Measurements from ENCODE around the gene NNT. TPM values are rescaled to one million over a fixed set of nuclear protein-coding genes. Genes with fewer than 3 reads are reported as not detected.

Gene NNT
- total RNA-seq, 1 donor from 2014 or later = 67.3 TPM

DNA sequence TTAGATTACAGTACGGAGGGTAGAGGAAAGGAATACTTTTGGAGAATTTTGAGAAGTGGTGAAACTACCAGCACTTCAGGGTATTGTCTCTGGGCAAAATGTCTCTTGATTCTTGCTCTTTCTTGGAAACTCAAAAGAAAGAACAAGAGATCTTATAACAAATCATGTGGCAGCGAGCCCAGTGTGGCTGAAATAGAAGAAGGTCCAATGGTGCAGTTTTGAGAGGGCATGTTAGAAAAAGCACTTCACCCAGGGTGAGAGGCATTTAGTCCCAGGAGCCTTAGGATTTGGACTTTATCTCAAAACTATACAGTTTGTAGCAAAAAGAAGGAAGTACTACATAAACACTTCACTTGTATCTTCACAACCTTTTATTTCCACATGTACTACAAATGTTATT is 39.4 kb downstream of the NNT start:
- no peaks in the 10 kb centered on the region for H3K9me3 Mint-ChIP-seq (ENCODE audit: low read depth)
- H3K4me3 Mint-ChIP-seq (ENCODE audit: low read depth) = no peak overlapping the region
- no peaks in the 10 kb centered on the region for H3K4me1 Mint-ChIP-seq (ENCODE audit: low read depth)
- no peak for DNase-seq (ENCODE audit: low spot score, unreplicated experiment)
- no peak overlapping the region for H3K27ac Mint-ChIP-seq
- no peaks in the 10 kb centered on the region for H3K27me3 Mint-ChIP-seq
- no peaks in the 10 kb centered on the region for H3K36me3 Mint-ChIP-seq (ENCODE audit: insufficient read depth)
- TF ChIP-seq, protein P1, sequence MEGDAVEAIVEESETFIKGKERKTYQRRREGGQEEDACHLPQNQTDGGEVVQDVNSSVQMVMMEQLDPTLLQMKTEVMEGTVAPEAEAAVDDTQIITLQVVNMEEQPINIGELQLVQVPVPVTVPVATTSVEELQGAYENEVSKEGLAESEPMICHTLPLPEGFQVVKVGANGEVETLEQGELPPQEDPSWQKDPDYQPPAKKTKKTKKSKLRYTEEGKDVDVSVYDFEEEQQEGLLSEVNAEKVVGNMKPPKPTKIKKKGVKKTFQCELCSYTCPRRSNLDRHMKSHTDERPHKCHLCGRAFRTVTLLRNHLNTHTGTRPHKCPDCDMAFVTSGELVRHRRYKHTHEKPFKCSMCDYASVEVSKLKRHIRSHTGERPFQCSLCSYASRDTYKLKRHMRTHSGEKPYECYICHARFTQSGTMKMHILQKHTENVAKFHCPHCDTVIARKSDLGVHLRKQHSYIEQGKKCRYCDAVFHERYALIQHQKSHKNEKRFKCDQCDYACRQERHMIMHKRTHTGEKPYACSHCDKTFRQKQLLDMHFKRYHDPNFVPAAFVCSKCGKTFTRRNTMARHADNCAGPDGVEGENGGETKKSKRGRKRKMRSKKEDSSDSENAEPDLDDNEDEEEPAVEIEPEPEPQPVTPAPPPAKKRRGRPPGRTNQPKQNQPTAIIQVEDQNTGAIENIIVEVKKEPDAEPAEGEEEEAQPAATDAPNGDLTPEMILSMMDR (IDR thresholded peaks at IDR 0.05; ENCODE audit: unreplicated experiment) = no peak

DNA sequence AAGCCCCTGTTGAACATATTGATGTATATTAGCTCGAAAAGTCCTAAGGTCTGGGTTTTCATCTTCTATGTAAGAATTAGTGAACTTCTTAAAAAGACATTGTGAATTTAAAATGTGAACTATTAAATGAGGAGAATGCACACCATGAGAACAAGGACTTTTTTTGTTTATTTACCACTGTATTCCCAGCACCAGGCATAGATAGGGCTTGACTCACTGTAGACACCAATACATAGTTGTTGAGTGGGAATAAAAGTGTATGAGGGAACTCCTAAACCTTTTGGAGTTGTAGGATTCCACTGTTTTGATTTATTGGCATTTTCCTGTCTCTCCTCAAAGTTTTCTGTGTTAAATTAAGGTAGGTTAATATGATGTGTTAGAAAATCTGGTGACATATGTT is 40.3 kb downstream of the NNT start:
- TF ChIP-seq, protein P1 (IDR thresholded peaks at IDR 0.05; ENCODE audit: unreplicated experiment) = no peak
- DNase-seq (ENCODE audit: low spot score, unreplicated experiment) = no peak
- Mint-ChIP-seq H3K9me3 (ENCODE audit: low read depth) (no peaks in the 10 kb centered on the region), H3K4me3 (ENCODE audit: low read depth) (no peak overlapping the region), H3K27me3 (no peaks in the 10 kb centered on the region), H3K36me3 (ENCODE audit: insufficient read depth) (peaks cover under 1% of the 10 kb centered on the region), H3K4me1 (ENCODE audit: low read depth) (no peaks in the 10 kb centered on the region), H3K27ac (no peak overlapping the region)

DNA sequence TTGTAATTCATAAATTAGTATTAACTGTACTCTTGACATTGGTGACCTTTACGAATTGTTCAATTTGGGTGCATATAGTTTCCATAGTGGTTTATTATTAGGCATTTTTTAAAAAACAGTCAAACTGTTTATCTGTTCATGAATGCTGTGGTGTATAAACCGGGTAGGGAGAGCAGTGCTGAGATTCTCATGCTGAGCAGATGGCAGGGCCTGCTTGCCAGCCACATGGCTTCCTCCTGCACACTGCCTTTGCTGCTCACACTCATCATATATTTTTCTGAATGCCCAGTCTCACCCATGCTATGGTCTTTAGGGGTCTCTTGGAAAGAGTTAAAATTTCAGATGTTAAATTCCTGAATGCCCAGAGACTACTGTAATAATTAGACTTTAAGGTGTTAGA is 40.8 kb downstream of the NNT start:
- TF ChIP-seq, protein P1 (IDR thresholded peaks at IDR 0.05; ENCODE audit: unreplicated experiment) = no peak
- Mint-ChIP-seq H3K27me3 (no peaks in the 10 kb centered on the region), H3K9me3 (ENCODE audit: low read depth) (no peaks in the 10 kb centered on the region)

DNA sequence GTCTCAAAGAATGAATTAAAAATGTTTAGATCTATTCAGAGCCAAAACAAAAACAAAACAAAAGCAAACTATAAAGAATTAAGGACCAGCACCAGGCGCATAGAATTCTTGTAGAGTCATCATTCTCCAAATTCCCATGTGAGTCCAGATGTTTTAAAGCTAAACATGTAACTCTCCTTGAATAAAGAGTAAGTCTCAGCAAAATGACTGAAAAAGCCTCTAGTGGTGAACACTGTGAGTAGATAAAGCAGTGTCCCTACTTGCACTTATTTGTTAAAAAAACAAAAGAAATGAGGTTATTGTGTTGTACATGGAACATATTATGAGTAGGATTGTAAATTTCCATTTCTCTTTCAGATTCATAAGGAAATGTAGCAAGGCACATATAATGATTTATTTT is 44.0 kb downstream of the NNT start:
- no peak overlapping the region for H3K4me3 Mint-ChIP-seq (ENCODE audit: low read depth)
- H3K36me3 Mint-ChIP-seq (ENCODE audit: insufficient read depth) = peaks cover 4% of the 10 kb centered on the region
- no peaks in the 10 kb centered on the region for H3K9me3 Mint-ChIP-seq (ENCODE audit: low read depth)
- TF ChIP-seq, protein P1 (IDR thresholded peaks at IDR 0.05; ENCODE audit: unreplicated experiment) = peak; percentile 21
- DNase-seq (ENCODE audit: low spot score, unreplicated experiment) = no peak
- no peaks in the 10 kb centered on the region for H3K4me1 Mint-ChIP-seq (ENCODE audit: low read depth)
- no peaks in the 10 kb centered on the region for H3K27me3 Mint-ChIP-seq
- no peak overlapping the region for H3K27ac Mint-ChIP-seq

More for the DNA sequence above, 40.8 kb downstream of the NNT start:
- peaks cover 1% of the 10 kb centered on the region for H3K36me3 Mint-ChIP-seq (ENCODE audit: insufficient read depth)
- H3K27ac Mint-ChIP-seq = no peak overlapping the region
- no peak for DNase-seq (ENCODE audit: low spot score, unreplicated experiment)
- no peak overlapping the region for H3K4me3 Mint-ChIP-seq (ENCODE audit: low read depth)
- no peaks in the 10 kb centered on the region for H3K4me1 Mint-ChIP-seq (ENCODE audit: low read depth)

DNA sequence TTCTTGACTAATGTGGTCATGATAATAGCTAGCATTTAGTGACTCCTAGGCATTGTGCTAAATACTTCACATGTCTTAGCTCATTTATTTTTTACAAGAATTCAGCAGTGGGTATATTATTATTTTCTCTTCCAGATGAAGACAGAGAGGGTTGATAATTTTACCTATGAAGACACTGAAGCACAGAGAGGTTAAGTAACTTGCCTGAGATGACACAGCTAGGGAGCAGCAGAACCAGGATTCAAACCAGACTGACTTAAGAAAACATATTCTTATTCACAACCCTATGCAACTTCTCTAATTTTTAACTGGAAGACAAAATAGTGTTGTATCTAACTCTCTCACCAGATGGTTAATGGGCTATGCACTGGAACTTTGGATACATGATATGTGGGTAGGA is 44.8 kb downstream of the NNT start:
- TF ChIP-seq, protein P1 (IDR thresholded peaks at IDR 0.05; ENCODE audit: unreplicated experiment) = no peak
- H3K36me3 Mint-ChIP-seq (ENCODE audit: insufficient read depth) = peaks cover 5% of the 10 kb centered on the region
- no peaks in the 10 kb centered on the region for H3K9me3 Mint-ChIP-seq (ENCODE audit: low read depth)
- H3K27me3 Mint-ChIP-seq = no peaks in the 10 kb centered on the region
- no peak overlapping the region for H3K4me3 Mint-ChIP-seq (ENCODE audit: low read depth)
- DNase-seq (ENCODE audit: low spot score, unreplicated experiment) = no peak
- H3K4me1 Mint-ChIP-seq (ENCODE audit: low read depth) = no peaks in the 10 kb centered on the region
- no peak overlapping the region for H3K27ac Mint-ChIP-seq
